Measurements from ENCODE around the gene C18orf54.
A peak's percentile ranks its signal among the peaks of the same experiment; 100 is the strongest.

Gene C18orf54

GRCh38 chr18:54396760-54397159 lies 39.1 kb downstream of the C18orf54 start:
- H3K4ac ChIP-seq (ENCODE audit: low read depth, low read length) = no peak overlapping the region
- H3K18ac ChIP-seq (ENCODE audit: low read length) = no peak overlapping the region
- H3K4me2 ChIP-seq (ENCODE audit: low read length) = no peak overlapping the region
- no peaks in the 10 kb centered on the region for H3K4me1 ChIP-seq (ENCODE audit: control insufficient read depth, low read depth, low read length)
- H3K79me1 ChIP-seq (ENCODE audit: low read length) = no peaks in the 10 kb centered on the region
- no peak overlapping the region for H2BK15ac ChIP-seq (replicated peaks; ENCODE audit: low read depth)
- no peak overlapping the region for H3K9ac ChIP-seq (ENCODE audit: low read length)
- no peak overlapping the region for H2BK5ac ChIP-seq (ENCODE audit: low read length)
- H3K23ac ChIP-seq (ENCODE audit: low read length) = no peak overlapping the region
- H3K4me3 ChIP-seq (ENCODE audit: low read length) = no peak overlapping the region
- no peak overlapping the region for H2BK120ac ChIP-seq (ENCODE audit: low read depth, low read length)
- H2AK5ac ChIP-seq (ENCODE audit: low read length) = no peak overlapping the region
- H3K79me2 ChIP-seq (ENCODE audit: control insufficient read depth, insufficient read depth, low read length) = no peaks in the 10 kb centered on the region
- H3K27ac ChIP-seq (ENCODE audit: low read depth, low read length) = no peak overlapping the region
- H3K27me3 ChIP-seq (ENCODE audit: insufficient read depth, low read length, poor library complexity) = no peaks in the 10 kb centered on the region
- no peaks in the 10 kb centered on the region for H3K36me3 ChIP-seq (ENCODE audit: control insufficient read depth, insufficient read depth, low read length)
- H3K56ac ChIP-seq (ENCODE audit: low read length) = no peak overlapping the region
- WGBS (ENCODE audit: extremely low coverage, insufficient coverage, low lambda C conversion rate) = no CpG with 5 or more reads among the region's 1 CpG
- H4K8ac ChIP-seq (ENCODE audit: low read depth, low read length) = no peak overlapping the region
- DNase-seq = no peak
- no peak overlapping the region for H4K5ac ChIP-seq (ENCODE audit: low read length)

- Histone ChIP-seq H3K36me3 (ENCODE audit: control insufficient read depth, insufficient read depth, low read length) (no peaks in the 10 kb centered on the region), H3K9ac (ENCODE audit: low read length) (no peak overlapping the region), H4K5ac (ENCODE audit: low read length) (no peak overlapping the region), H3K4me2 (ENCODE audit: low read length) (no peak overlapping the region), H3K23ac (ENCODE audit: low read length) (no peak overlapping the region), H3K79me1 (ENCODE audit: low read length) (no peaks in the 10 kb centered on the region), H3K27ac (ENCODE audit: low read depth, low read length) (no peak overlapping the region), H3K18ac (ENCODE audit: low read length) (no peak overlapping the region), H3K4me3 (ENCODE audit: low read length) (no peak overlapping the region), H2BK5ac (ENCODE audit: low read length) (no peak overlapping the region), H3K56ac (ENCODE audit: low read length) (no peak overlapping the region), H3K79me2 (ENCODE audit: control insufficient read depth, insufficient read depth, low read length) (no peaks in the 10 kb centered on the region), H2BK15ac (replicated peaks; ENCODE audit: low read depth) (no peak overlapping the region), H2AK5ac (ENCODE audit: low read length) (no peak overlapping the region), H3K4me1 (ENCODE audit: control insufficient read depth, low read depth, low read length) (no peaks in the 10 kb centered on the region), H3K4ac (ENCODE audit: low read depth, low read length) (no peak overlapping the region), H4K8ac (ENCODE audit: low read depth, low read length) (no peak overlapping the region), H2BK120ac (ENCODE audit: low read depth, low read length) (no peak overlapping the region), H3K27me3 (ENCODE audit: insufficient read depth, low read length, poor library complexity) (no peaks in the 10 kb centered on the region)
- no peak for DNase-seq
Measured at GRCh38 chr18:54405290-54405689, 47.6 kb downstream of the C18orf54 start.

- H2BK120ac ChIP-seq (ENCODE audit: low read depth, low read length) = no peak overlapping the region
- no peak overlapping the region for H4K8ac ChIP-seq (ENCODE audit: low read depth, low read length)
- H2BK15ac ChIP-seq (replicated peaks; ENCODE audit: low read depth) = no peak overlapping the region
- no peaks in the 10 kb centered on the region for H3K79me2 ChIP-seq (ENCODE audit: control insufficient read depth, insufficient read depth, low read length)
- no peak for DNase-seq
- H3K4me3 ChIP-seq (ENCODE audit: low read length) = no peak overlapping the region
- H4K5ac ChIP-seq (ENCODE audit: low read length) = no peak overlapping the region
- H3K36me3 ChIP-seq (ENCODE audit: control insufficient read depth, insufficient read depth, low read length) = no peaks in the 10 kb centered on the region
- no CpG with 5 or more reads among the region's 1 CpG for WGBS (ENCODE audit: extremely low coverage, insufficient coverage, low lambda C conversion rate)
- H2BK5ac ChIP-seq (ENCODE audit: low read length) = no peak overlapping the region
- H3K56ac ChIP-seq (ENCODE audit: low read length) = no peak overlapping the region
- H3K4me1 ChIP-seq (ENCODE audit: control insufficient read depth, low read depth, low read length) = no peaks in the 10 kb centered on the region
- H3K27me3 ChIP-seq (ENCODE audit: insufficient read depth, low read length, poor library complexity) = no peaks in the 10 kb centered on the region
- H3K79me1 ChIP-seq (ENCODE audit: low read length) = no peaks in the 10 kb centered on the region
- no peak overlapping the region for H3K9ac ChIP-seq (ENCODE audit: low read length)
- H2AK5ac ChIP-seq (ENCODE audit: low read length) = no peak overlapping the region
- no peak overlapping the region for H3K23ac ChIP-seq (ENCODE audit: low read length)
- H3K4ac ChIP-seq (ENCODE audit: low read depth, low read length) = no peak overlapping the region
- no peak overlapping the region for H3K4me2 ChIP-seq (ENCODE audit: low read length)
- H3K27ac ChIP-seq (ENCODE audit: low read depth, low read length) = no peak overlapping the region
- H3K18ac ChIP-seq (ENCODE audit: low read length) = no peak overlapping the region
Measured at GRCh38 chr18:54411781-54412180, 54.1 kb downstream of the C18orf54 start.

- Histone ChIP-seq H4K8ac (ENCODE audit: low read depth, low read length) (no peak overlapping the region), H3K56ac (ENCODE audit: low read length) (no peak overlapping the region), H2BK15ac (replicated peaks; ENCODE audit: low read depth) (no peak overlapping the region), H3K79me1 (ENCODE audit: low read length) (no peaks in the 10 kb centered on the region), H3K27me3 (ENCODE audit: insufficient read depth, low read length, poor library complexity) (no peaks in the 10 kb centered on the region), H2BK5ac (ENCODE audit: low read length) (no peak overlapping the region), H3K4me3 (ENCODE audit: low read length) (no peak overlapping the region), H2AK5ac (ENCODE audit: low read length) (no peak overlapping the region), H3K4ac (ENCODE audit: low read depth, low read length) (no peak overlapping the region), H3K18ac (ENCODE audit: low read length) (no peak overlapping the region), H3K36me3 (ENCODE audit: control insufficient read depth, insufficient read depth, low read length) (no peaks in the 10 kb centered on the region), H3K27ac (ENCODE audit: low read depth, low read length) (no peak overlapping the region), H3K4me2 (ENCODE audit: low read length) (no peak overlapping the region), H3K23ac (ENCODE audit: low read length) (no peak overlapping the region), H2BK120ac (ENCODE audit: low read depth, low read length) (no peak overlapping the region), H4K5ac (ENCODE audit: low read length) (no peak overlapping the region), H3K79me2 (ENCODE audit: control insufficient read depth, insufficient read depth, low read length) (no peaks in the 10 kb centered on the region), H3K9ac (ENCODE audit: low read length) (no peak overlapping the region), H3K4me1 (ENCODE audit: control insufficient read depth, low read depth, low read length) (no peaks in the 10 kb centered on the region)
- no CpG with 5 or more reads among the region's 2 CpGs for WGBS (ENCODE audit: extremely low coverage, insufficient coverage, low lambda C conversion rate)
- DNase-seq = no peak
Measured at GRCh38 chr18:54415086-54415485, 57.4 kb downstream of the C18orf54 start.

- Histone ChIP-seq H2BK15ac (replicated peaks; ENCODE audit: low read depth) (no peak overlapping the region), H3K27ac (ENCODE audit: low read depth, low read length) (no peak overlapping the region), H3K9ac (ENCODE audit: low read length) (no peak overlapping the region), H3K79me1 (ENCODE audit: low read length) (no peaks in the 10 kb centered on the region), H3K4me2 (ENCODE audit: low read length) (no peak overlapping the region), H2BK5ac (ENCODE audit: low read length) (no peak overlapping the region), H3K36me3 (ENCODE audit: control insufficient read depth, insufficient read depth, low read length) (no peaks in the 10 kb centered on the region), H3K23ac (ENCODE audit: low read length) (no peak overlapping the region), H3K18ac (ENCODE audit: low read length) (no peak overlapping the region), H3K4me1 (ENCODE audit: control insufficient read depth, low read depth, low read length) (no peaks in the 10 kb centered on the region), H3K4ac (ENCODE audit: low read depth, low read length) (no peak overlapping the region), H3K79me2 (ENCODE audit: control insufficient read depth, insufficient read depth, low read length) (no peaks in the 10 kb centered on the region), H2BK120ac (ENCODE audit: low read depth, low read length) (no peak overlapping the region), H4K5ac (ENCODE audit: low read length) (no peak overlapping the region), H3K27me3 (ENCODE audit: insufficient read depth, low read length, poor library complexity) (no peaks in the 10 kb centered on the region), H3K4me3 (ENCODE audit: low read length) (no peak overlapping the region), H2AK5ac (ENCODE audit: low read length) (no peak overlapping the region), H4K8ac (ENCODE audit: low read depth, low read length) (no peak overlapping the region), H3K56ac (ENCODE audit: low read length) (no peak overlapping the region)
- WGBS (ENCODE audit: extremely low coverage, insufficient coverage, low lambda C conversion rate) = no CpG with 5 or more reads among the region's 3 CpGs
- peak; percentile 16 for DNase-seq
Measured at GRCh38 chr18:54416436-54416835, 58.7 kb downstream of the C18orf54 start.

- no peak overlapping the region for H2BK15ac ChIP-seq (replicated peaks; ENCODE audit: low read depth)
- H3K36me3 ChIP-seq (ENCODE audit: control insufficient read depth, insufficient read depth, low read length) = no peaks in the 10 kb centered on the region
- no peak overlapping the region for H3K27ac ChIP-seq (ENCODE audit: low read depth, low read length)
- no peak overlapping the region for H3K23ac ChIP-seq (ENCODE audit: low read length)
- no CpG with 5 or more reads among the region's 2 CpGs for WGBS (ENCODE audit: extremely low coverage, insufficient coverage, low lambda C conversion rate)
- H3K4me3 ChIP-seq (ENCODE audit: low read length) = no peak overlapping the region
- H2BK5ac ChIP-seq (ENCODE audit: low read length) = no peak overlapping the region
- no peak overlapping the region for H2BK120ac ChIP-seq (ENCODE audit: low read depth, low read length)
- H3K4ac ChIP-seq (ENCODE audit: low read depth, low read length) = no peak overlapping the region
- DNase-seq = no peak
- no peak overlapping the region for H3K9ac ChIP-seq (ENCODE audit: low read length)
- no peak overlapping the region for H3K18ac ChIP-seq (ENCODE audit: low read length)
- no peaks in the 10 kb centered on the region for H3K27me3 ChIP-seq (ENCODE audit: insufficient read depth, low read length, poor library complexity)
- no peaks in the 10 kb centered on the region for H3K79me1 ChIP-seq (ENCODE audit: low read length)
- no peaks in the 10 kb centered on the region for H3K79me2 ChIP-seq (ENCODE audit: control insufficient read depth, insufficient read depth, low read length)
- H4K5ac ChIP-seq (ENCODE audit: low read length) = no peak overlapping the region
- H3K4me1 ChIP-seq (ENCODE audit: control insufficient read depth, low read depth, low read length) = no peaks in the 10 kb centered on the region
- no peak overlapping the region for H3K4me2 ChIP-seq (ENCODE audit: low read length)
- H3K56ac ChIP-seq (ENCODE audit: low read length) = no peak overlapping the region
- no peak overlapping the region for H2AK5ac ChIP-seq (ENCODE audit: low read length)
- no peak overlapping the region for H4K8ac ChIP-seq (ENCODE audit: low read depth, low read length)
Measured at GRCh38 chr18:54423831-54424230, 66.1 kb downstream of the C18orf54 start.

All from mesendoderm (in vitro differentiated cells).